Measurements from ENCODE around the gene WDFY3.

Gene WDFY3

GRCh38 chr4:84932462-84932861, 34.0 kb downstream of the WDFY3 start:
- Histone ChIP-seq H3K4me2 (ENCODE audit: low read length) (no peak overlapping the region), H4K20me1 (ENCODE audit: insufficient read depth, low read length) (no peaks in the 10 kb centered on the region)

GRCh38 chr4:84931961-84932360, 34.5 kb downstream of the WDFY3 start:
- Histone ChIP-seq H3K9me2 (ENCODE audit: low read depth, low read length) (no peaks in the 10 kb centered on the region), H3K4me1 (ENCODE audit: insufficient read depth, low read length, severe bottlenecking) (no peaks in the 10 kb centered on the region), H3K27me3 (ENCODE audit: insufficient read depth, low read length) (no peaks in the 10 kb centered on the region), H3K36me3 (ENCODE audit: insufficient read depth, low read length) (no peaks in the 10 kb centered on the region), H4K20me1 (ENCODE audit: insufficient read depth, low read length) (no peaks in the 10 kb centered on the region), H3K79me2 (ENCODE audit: insufficient read depth, low read length) (no peaks in the 10 kb centered on the region), H3K4me3 (ENCODE audit: low read depth, low read length, poor library complexity, severe bottlenecking) (no peak overlapping the region), H2AFZ (ENCODE audit: low read length) (no peak overlapping the region), H3K9ac (ENCODE audit: low read length) (no peak overlapping the region), H3K4me2 (ENCODE audit: low read length) (no peak overlapping the region), H3F3A (ENCODE audit: insufficient read depth, low read length) (no peaks in the 10 kb centered on the region), H3K27ac (ENCODE audit: low read depth, low read length, poor library complexity, severe bottlenecking) (no peak overlapping the region), H3K9me3 (ENCODE audit: low read length) (no peaks in the 10 kb centered on the region)
- TF ChIP-seq EZH2 (IDR thresholded peaks at IDR 0.05; ENCODE audit: borderline replicate concordance, low read length) (no peak), CTCF (IDR thresholded peaks at IDR 0.05; ENCODE audit: low read length) (no peak)

More at GRCh38 chr4:84932462-84932861, 34.0 kb downstream of the WDFY3 start:
- H3K4me3 ChIP-seq (ENCODE audit: low read depth, low read length, poor library complexity, severe bottlenecking), result no peak overlapping the region
- H3K4me1 ChIP-seq (ENCODE audit: insufficient read depth, low read length, severe bottlenecking), result no peaks in the 10 kb centered on the region
- H3K36me3 ChIP-seq (ENCODE audit: insufficient read depth, low read length), result no peaks in the 10 kb centered on the region
- no peaks in the 10 kb centered on the region for H3F3A ChIP-seq (ENCODE audit: insufficient read depth, low read length)
- no peaks in the 10 kb centered on the region for H3K9me3 ChIP-seq (ENCODE audit: low read length)
- H3K9ac ChIP-seq (ENCODE audit: low read length), result no peak overlapping the region
- no peaks in the 10 kb centered on the region for H3K9me2 ChIP-seq (ENCODE audit: low read depth, low read length)
- no peak overlapping the region for H2AFZ ChIP-seq (ENCODE audit: low read length)
- TF ChIP-seq EZH2 (IDR thresholded peaks at IDR 0.05; ENCODE audit: borderline replicate concordance, low read length) (no peak), CTCF (IDR thresholded peaks at IDR 0.05; ENCODE audit: low read length) (no peak)
- no peaks in the 10 kb centered on the region for H3K27me3 ChIP-seq (ENCODE audit: insufficient read depth, low read length)
- H3K27ac ChIP-seq (ENCODE audit: low read depth, low read length, poor library complexity, severe bottlenecking), result no peak overlapping the region
- no peaks in the 10 kb centered on the region for H3K79me2 ChIP-seq (ENCODE audit: insufficient read depth, low read length)

- H3K9me3 ChIP-seq (ENCODE audit: low read length), result no peaks in the 10 kb centered on the region
- no peaks in the 10 kb centered on the region for H3F3A ChIP-seq (ENCODE audit: insufficient read depth, low read length)
- no peaks in the 10 kb centered on the region for H3K79me2 ChIP-seq (ENCODE audit: insufficient read depth, low read length)
- H3K4me3 ChIP-seq (ENCODE audit: low read depth, low read length, poor library complexity, severe bottlenecking), result no peak overlapping the region
- H3K36me3 ChIP-seq (ENCODE audit: insufficient read depth, low read length), result no peaks in the 10 kb centered on the region
- no peaks in the 10 kb centered on the region for H4K20me1 ChIP-seq (ENCODE audit: insufficient read depth, low read length)
- no peak overlapping the region for H3K4me2 ChIP-seq (ENCODE audit: low read length)
- TF ChIP-seq EZH2 (IDR thresholded peaks at IDR 0.05; ENCODE audit: borderline replicate concordance, low read length), result no peak
- TF ChIP-seq CTCF (IDR thresholded peaks at IDR 0.05; ENCODE audit: low read length), result no peak
- no peaks in the 10 kb centered on the region for H3K9me2 ChIP-seq (ENCODE audit: low read depth, low read length)
- no peak overlapping the region for H3K27ac ChIP-seq (ENCODE audit: low read depth, low read length, poor library complexity, severe bottlenecking)
- no peaks in the 10 kb centered on the region for H3K27me3 ChIP-seq (ENCODE audit: insufficient read depth, low read length)
- no peaks in the 10 kb centered on the region for H3K4me1 ChIP-seq (ENCODE audit: insufficient read depth, low read length, severe bottlenecking)
- H3K9ac ChIP-seq (ENCODE audit: low read length), result no peak overlapping the region
- no peak overlapping the region for H2AFZ ChIP-seq (ENCODE audit: low read length)
These were observed 35.2 kb downstream of the WDFY3 start for GRCh38 chr4:84931274-84931673.
